ENCODE results near the gene GNAO1.

- no peak for TF ChIP-seq CTCF (IDR thresholded peaks at IDR 0.05; ENCODE audit: insufficient read depth, low read length)
- TF ChIP-seq REST (IDR thresholded peaks at IDR 0.05; ENCODE audit: insufficient replicate concordance, low read depth) = no peak
- TF ChIP-seq POLR2AphosphoS5 (IDR thresholded peaks at IDR 0.05; ENCODE audit: low read depth) = no peak
- no peak for TF ChIP-seq GABPA (IDR thresholded peaks at IDR 0.05; ENCODE audit: low read depth)
Observed at GRCh38 chr16:56273615-56274014, 82.3 kb downstream of the GNAO1 start.
